SK-MEL-5 (cell line): ENCODE measurements around the gene TMEM116. TPM values are rescaled to one million over a fixed set of nuclear protein-coding genes. Genes with fewer than 3 reads are reported as not detected.
"Not testable (repeated sequence)": the region's sequence is repeated elsewhere in the genome, so short reads cannot be mapped to it uniquely, and the experiment has no call there.

Experiments used
- DNase-seq: peaks from one replicate; pipeline ENCODE4 v3.0.0-alpha.2; 2016; ENCODE audit warnings: low read depth, low spot score
- in situ Hi-C: cut with HindIII; loops from 2 replicates; pipeline ENCODE4 v1.10.0; 2016; ENCODE audit warnings: low sequenced_read_pairs, high pct_unique_total_duplicates, low pct_unique_long_range_greater_than_20kb
- total RNA-seq: library from RNA; depleted of rRNA; stranded (reverse); fragments of >200 nt; shearing (Covaris generic); gene quantifications from 2 replicates; pipeline ENCODE4 v1.2.3, GENCODE V29; 2014

Gene TMEM116
- total RNA-seq, 1 experiment from 2014 or later: 10.0 TPM

GRCh38 chr12:111950961-111951676 is 61.8 kb downstream of the TMEM116 start:
- DNase-seq, in situ Hi-C loops: not testable (repeated sequence)

GRCh38 chr12:111943929-111944328 is 69.0 kb downstream of the TMEM116 start:
- DNase-seq: no peak
- in situ Hi-C loops: no loop called here

- in situ Hi-C loops: no loop called here
- DNase-seq: no peak
Observed at GRCh38 chr12:111942557-111942956, 70.4 kb downstream of the TMEM116 start.

DNA sequence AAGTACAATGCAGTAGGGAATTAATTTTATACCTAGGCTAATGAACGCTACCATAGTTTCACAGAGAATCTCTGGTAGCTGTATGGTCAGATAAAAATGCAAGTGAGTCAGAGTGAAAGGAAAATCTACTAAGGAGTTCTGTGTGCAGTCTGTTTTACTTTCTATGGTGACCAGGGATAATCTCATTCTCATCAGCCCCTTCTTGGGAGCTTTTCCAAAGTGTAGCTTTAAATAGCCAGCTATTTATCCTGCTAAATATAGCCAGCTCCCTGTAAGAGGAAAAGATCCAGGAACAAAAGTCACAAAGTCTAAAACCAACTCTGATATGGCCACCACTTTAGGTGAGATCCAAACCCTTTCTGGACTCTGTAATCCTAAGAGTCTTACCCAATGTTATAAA is 75.5 kb downstream of the TMEM116 start:
- no peak for DNase-seq
- in situ Hi-C loops: no loop called here

GRCh38 chr12:111936869-111937268 is 76.1 kb downstream of the TMEM116 start:
- no peak for DNase-seq
- in situ Hi-C loops: no loop called here

DNA sequence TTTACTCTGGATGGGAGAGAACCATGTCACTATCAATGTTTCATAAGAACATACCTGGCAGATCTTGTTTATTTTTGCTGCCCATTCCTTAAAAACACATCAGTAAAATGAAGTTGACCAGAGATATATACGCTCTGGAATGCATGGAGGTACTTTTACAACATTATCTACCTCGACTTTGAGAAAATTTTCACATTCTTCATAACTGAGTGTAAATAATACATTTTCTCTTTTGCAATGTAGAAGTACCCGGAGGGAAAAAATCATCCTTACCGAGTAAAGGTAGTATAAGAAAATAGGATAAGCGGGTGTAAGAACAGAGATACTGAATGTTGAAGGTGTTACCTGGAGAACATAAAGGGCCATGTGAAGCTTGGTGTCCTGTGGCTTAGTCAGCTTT is 80.7 kb downstream of the TMEM116 start:
- in situ Hi-C loops: no loop called here

DNA sequence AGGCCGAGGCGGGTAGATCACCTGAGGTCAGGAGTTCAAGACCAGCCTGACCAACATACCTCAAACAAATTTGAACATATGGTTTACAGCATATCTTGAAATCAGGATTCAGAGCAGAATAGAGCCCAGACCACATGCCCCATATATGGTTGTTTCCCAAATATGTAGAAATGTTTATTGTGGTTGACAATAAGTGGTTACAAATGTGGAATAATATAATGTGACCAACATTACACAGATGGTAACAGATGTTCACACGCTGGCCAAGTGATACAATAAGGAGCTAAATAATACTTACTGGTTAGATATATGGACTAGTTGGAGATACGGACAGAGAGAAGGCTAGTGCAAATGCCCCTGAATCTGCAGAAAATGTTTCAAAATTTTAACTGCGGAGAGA is 85.6 kb downstream of the TMEM116 start:
- in situ Hi-C loops: no loop called here
- no peak for DNase-seq

More for the DNA sequence above, 80.7 kb downstream of the TMEM116 start:
- DNase-seq: no peak

DNA sequence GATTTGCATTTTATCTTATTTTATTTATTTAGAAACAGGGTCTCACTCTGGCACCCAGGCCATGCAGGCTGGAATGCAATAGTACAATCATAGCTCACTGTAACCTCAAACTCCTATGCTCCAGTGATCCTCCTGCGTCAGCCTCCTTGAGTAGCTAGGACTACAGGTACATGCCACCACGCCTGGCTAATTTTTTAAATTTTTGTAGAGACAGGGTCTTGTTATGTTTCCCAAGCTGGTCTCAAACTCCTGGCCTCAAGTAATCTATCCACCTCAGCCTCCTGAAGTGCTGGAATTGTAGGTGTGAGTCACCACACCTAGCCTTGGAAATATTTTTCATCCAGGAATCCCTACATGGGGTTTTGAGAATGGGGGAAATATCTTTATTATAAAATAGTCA is 86.3 kb downstream of the TMEM116 start:
- in situ Hi-C loops: no loop called here
- no peak for DNase-seq

DNA sequence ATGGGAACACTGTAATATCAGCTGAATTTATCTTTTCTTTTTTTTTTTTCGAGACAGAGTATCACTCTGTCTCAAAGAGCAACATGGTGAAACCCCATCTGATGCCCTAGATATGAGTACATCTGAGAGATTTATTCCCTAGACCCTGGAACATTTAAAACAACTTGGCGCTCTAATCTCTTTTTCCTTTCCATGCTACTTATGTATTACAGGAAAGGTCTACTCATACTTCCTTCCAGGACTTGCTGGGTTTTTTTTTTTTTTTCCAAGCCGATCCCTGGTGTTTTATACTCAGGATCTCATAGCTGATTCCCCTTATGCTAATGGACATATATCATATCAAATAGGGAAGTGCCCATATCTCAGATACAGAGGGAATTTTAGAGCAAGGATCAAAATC is 87.8 kb downstream of the TMEM116 start:
- in situ Hi-C loops: no loop called here
- no peak for DNase-seq

DNA sequence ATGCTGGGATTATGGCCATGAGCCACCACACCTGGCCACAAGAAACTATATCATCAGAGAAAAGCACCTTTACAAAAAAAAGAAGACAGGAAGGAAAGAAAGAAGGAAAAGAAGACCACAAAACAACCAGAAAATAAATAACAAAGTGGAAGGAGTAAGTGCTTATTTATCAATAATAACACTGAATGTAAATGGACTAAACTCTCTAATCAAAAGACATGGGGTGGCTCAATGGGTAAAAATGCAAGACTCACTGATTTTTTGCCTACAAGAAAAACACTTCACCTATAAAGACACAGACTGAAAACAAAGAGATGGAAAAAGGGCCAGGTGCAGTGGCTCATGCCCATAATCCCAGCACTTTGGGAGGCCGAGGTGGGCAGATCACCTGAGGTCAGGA is 105.2 kb downstream of the TMEM116 start:
- in situ Hi-C loops: no loop called here
- DNase-seq: no peak

- in situ Hi-C loops: no loop called here
Observed at GRCh38 chr12:111905502-111905901, 107.5 kb downstream of the TMEM116 start.

GRCh38 chr12:111904446-111904975 is 108.5 kb downstream of the TMEM116 start:
- no peak for DNase-seq
- in situ Hi-C loops: no loop called here

More at GRCh38 chr12:111905502-111905901, 107.5 kb downstream of the TMEM116 start:
- no peak for DNase-seq

GRCh38 chr12:111901182-111901581 is 111.8 kb downstream of the TMEM116 start:
- in situ Hi-C loops: no loop called here
- DNase-seq: no peak

DNA sequence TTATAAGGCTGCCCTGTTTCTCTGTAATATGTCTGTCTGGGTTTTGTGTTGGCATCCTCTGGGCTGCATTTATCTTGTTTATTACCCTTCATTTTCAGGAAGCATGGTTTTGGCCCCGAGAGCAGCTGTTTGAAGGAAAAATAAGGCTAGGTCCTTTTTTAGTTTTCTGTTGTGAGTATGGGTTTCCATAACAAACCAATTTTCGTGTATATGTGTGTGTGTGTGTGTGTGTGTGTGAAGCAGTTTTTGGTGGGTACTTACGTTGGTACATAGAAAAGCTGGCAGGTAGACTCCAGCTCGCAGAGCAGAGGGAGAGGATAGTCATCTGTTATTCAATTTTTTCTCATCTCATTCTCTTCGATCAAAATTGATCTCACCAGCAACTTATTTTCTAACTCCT is 118.4 kb downstream of the TMEM116 start:
- in situ Hi-C loops: no loop called here

GRCh38 chr12:111893287-111893686 is 119.7 kb downstream of the TMEM116 start:
- no peak for DNase-seq
- in situ Hi-C loops: no loop called here

More for the DNA sequence above, 118.4 kb downstream of the TMEM116 start:
- DNase-seq: no peak

DNA sequence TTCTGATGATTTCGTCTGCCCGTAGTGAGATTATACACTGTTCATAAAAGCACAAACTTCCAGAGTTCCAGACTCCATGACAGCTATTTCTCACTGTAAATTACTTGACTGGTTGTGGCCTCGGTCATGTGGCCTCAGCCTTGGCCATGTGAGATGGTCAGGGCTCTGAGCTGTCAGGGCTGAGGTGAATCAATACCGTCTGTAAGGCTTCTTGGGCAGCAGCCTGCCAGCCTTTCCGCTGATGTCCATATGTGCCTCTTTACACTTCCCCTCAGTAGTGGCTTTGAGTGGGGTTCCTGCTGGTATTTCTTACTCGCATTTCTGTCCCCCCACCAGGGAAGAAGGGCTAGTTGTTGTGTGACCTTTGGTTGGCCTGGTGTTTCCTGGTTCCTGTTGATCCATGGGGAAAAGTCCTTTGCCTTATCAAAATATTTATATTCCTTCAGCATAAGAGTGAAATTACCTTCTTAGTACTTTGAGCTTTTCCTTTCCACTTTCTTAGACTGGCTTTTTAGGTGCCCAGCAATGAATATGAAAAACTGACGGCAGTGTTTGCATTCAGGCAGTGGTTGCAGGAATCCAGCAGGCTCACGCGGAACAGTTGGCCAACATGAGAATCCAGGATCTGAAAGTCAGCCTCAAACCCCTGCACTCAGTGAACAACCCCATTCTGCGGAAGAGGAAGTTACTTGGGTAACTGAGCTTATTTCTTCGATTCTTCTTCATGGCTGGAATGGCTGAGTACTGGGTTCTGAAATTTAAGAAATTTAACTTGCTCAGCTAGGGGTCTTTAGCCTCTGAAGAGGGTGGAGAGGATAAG is 124.8 kb downstream of the TMEM116 start:
- no peak for DNase-seq
- in situ Hi-C loops: no loop called here

GRCh38 chr12:111886662-111887545 is 126.1 kb downstream of the TMEM116 start:
- in situ Hi-C loops: no loop called here
- DNase-seq: no peak

- in situ Hi-C loops: no loop called here
- no peak for DNase-seq
Observed at GRCh38 chr12:111881716-111882115, 131.2 kb downstream of the TMEM116 start.
